Activated T-helper 1 cell treated with anti-CD3 and anti-CD28 coated beads, Interleukin-12 subunit alpha, Interleukin-12 subunit beta, Interleukin-2, Interleukin-4 antibody, amounts not matched to agents 30 ng/mL and 10 ng/mL and 1 ng/mL, durations not matched to agents 14 hours and 24 hours and 36 hours (primary cell): ENCODE data around the gene MIR17HG. TPM values are rescaled to one million over a fixed set of nuclear protein-coding genes. Genes with fewer than 3 reads are reported as not detected.
"Not testable (repeated sequence)": the region's sequence is repeated elsewhere in the genome, so short reads cannot be mapped to it uniquely, and the experiment has no call there.

Source experiments
- DNase-seq: peaks from one replicate; pipeline ENCODE4 v3.0.0; 2021; ENCODE audit warnings: low spot score
- H3K27ac Mint-ChIP-seq: one replicate; pipeline ENCODE4 v1.8.0; 2021; ENCODE audit warnings: mild to moderate bottlenecking, mixed read lengths
- H3K27me3 Mint-ChIP-seq: one replicate; pipeline ENCODE4 v1.8.0; 2022; ENCODE audit warnings: mild to moderate bottlenecking, moderate library complexity, mixed read lengths; ENCODE audit not compliant: insufficient read depth
- H3K36me3 Mint-ChIP-seq: one replicate; pipeline ENCODE4 v1.8.0; 2021; ENCODE audit warnings: low read depth, mixed read lengths
- H3K4me1 Mint-ChIP-seq: one replicate; pipeline ENCODE4 v1.8.0; 2021; ENCODE audit warnings: low read depth, mixed read lengths
- H3K4me3 Mint-ChIP-seq: one replicate; pipeline ENCODE4 v1.8.0; 2021; ENCODE audit warnings: mild to moderate bottlenecking, moderate library complexity, mixed read lengths
- H3K9me3 Mint-ChIP-seq: one replicate; pipeline ENCODE4 v1.8.0; 2021; ENCODE audit warnings: mixed read lengths
- intact Hi-C: fragments of 100-400 bp; cut with micrococcal nuclease; formaldehyde crosslinking; loops from one replicate; pipeline ENCODE4 v1.15.1; 2024
- total RNA-seq: library from RNA; stranded (reverse); gene quantifications from 2 replicates; pipeline ENCODE4 v1.2.3, GENCODE V29; 2022

Gene MIR17HG
- total RNA-seq, 1 donor from 2014 or later, result 46.5 TPM

- H3K27me3 Mint-ChIP-seq, result peaks cover 6% of the 10 kb centered on the region
- H3K4me3 Mint-ChIP-seq, result no peak overlapping the region
- DNase-seq, result no peak
- H3K9me3 Mint-ChIP-seq, result no peaks in the 10 kb centered on the region
- no peak overlapping the region for H3K27ac Mint-ChIP-seq
- peaks cover 23% of the 10 kb centered on the region for H3K4me1 Mint-ChIP-seq
- intact Hi-C loops, result no loop called here
- H3K36me3 Mint-ChIP-seq, result no peaks in the 10 kb centered on the region
These were observed 28.6 kb upstream of the MIR17HG start for GRCh38 chr13:91318886-91319285.

GRCh38 chr13:91319996-91320395 lies 27.5 kb upstream of the MIR17HG start:
- Mint-ChIP-seq H3K27ac (no peak overlapping the region), H3K36me3 (no peaks in the 10 kb centered on the region), H3K9me3 (no peaks in the 10 kb centered on the region), H3K4me3 (no peak overlapping the region), H3K4me1 (peaks cover 21% of the 10 kb centered on the region), H3K27me3 (peaks cover 6% of the 10 kb centered on the region)
- intact Hi-C loops, result no loop called here
- DNase-seq, result no peak

GRCh38 chr13:91320990-91321389 lies 26.5 kb upstream of the MIR17HG start:
- H3K27ac Mint-ChIP-seq, H3K27me3 Mint-ChIP-seq, H3K9me3 Mint-ChIP-seq, DNase-seq, H3K36me3 Mint-ChIP-seq, H3K4me3 Mint-ChIP-seq, intact Hi-C loops: not testable (repeated sequence)
- peaks cover 21% of the 10 kb centered on the region for H3K4me1 Mint-ChIP-seq

GRCh38 chr13:91323349-91323748 lies 24.1 kb upstream of the MIR17HG start:
- DNase-seq, result no peak
- H3K9me3 Mint-ChIP-seq, result no peaks in the 10 kb centered on the region

GRCh38 chr13:91326146-91326545 lies 21.3 kb upstream of the MIR17HG start:
- Mint-ChIP-seq H3K36me3 (no peaks in the 10 kb centered on the region), H3K27me3 (no peaks in the 10 kb centered on the region), H3K9me3 (no peaks in the 10 kb centered on the region), H3K4me3 (no peak overlapping the region), H3K27ac (no peak overlapping the region), H3K4me1 (peaks cover 29% of the 10 kb centered on the region)
- DNase-seq, result no peak
- intact Hi-C loops, result no loop called here

More at GRCh38 chr13:91323349-91323748, 24.1 kb upstream of the MIR17HG start:
- no peaks in the 10 kb centered on the region for H3K36me3 Mint-ChIP-seq
- no peak overlapping the region for H3K27ac Mint-ChIP-seq
- H3K4me3 Mint-ChIP-seq, result no peak overlapping the region
- peaks cover 3% of the 10 kb centered on the region for H3K27me3 Mint-ChIP-seq
- intact Hi-C loops, result no loop called here
- H3K4me1 Mint-ChIP-seq, result peaks cover 21% of the 10 kb centered on the region

- intact Hi-C loops, result no loop called here
These were observed 18.8 kb upstream of the MIR17HG start for GRCh38 chr13:91328726-91329125.

GRCh38 chr13:91329733-91330132 lies 17.8 kb upstream of the MIR17HG start:
- Mint-ChIP-seq H3K27ac (no peak overlapping the region), H3K4me3 (no peak overlapping the region), H3K36me3 (peaks cover 7% of the 10 kb centered on the region), H3K4me1 (peaks cover 19% of the 10 kb centered on the region), H3K27me3 (no peaks in the 10 kb centered on the region), H3K9me3 (peaks cover 14% of the 10 kb centered on the region)
- DNase-seq, result no peak
- intact Hi-C loops, result loop anchor here (2.0 kb wide), 1 partner anchor 17 kb away; no protein-coding TSS in a partner anchor

More at GRCh38 chr13:91328726-91329125, 18.8 kb upstream of the MIR17HG start:
- no peak for DNase-seq
- no peak overlapping the region for H3K4me3 Mint-ChIP-seq
- peaks cover 7% of the 10 kb centered on the region for H3K9me3 Mint-ChIP-seq
- peaks cover 20% of the 10 kb centered on the region for H3K4me1 Mint-ChIP-seq
- no peaks in the 10 kb centered on the region for H3K27me3 Mint-ChIP-seq
- H3K27ac Mint-ChIP-seq, result no peak overlapping the region
- peaks cover 4% of the 10 kb centered on the region for H3K36me3 Mint-ChIP-seq

GRCh38 chr13:91331047-91331915 lies 16.2 kb upstream of the MIR17HG start:
- Mint-ChIP-seq H3K4me1 (peaks cover 19% of the 10 kb centered on the region), H3K9me3 (peaks cover 14% of the 10 kb centered on the region), H3K36me3 (peaks cover 7% of the 10 kb centered on the region), H3K27me3 (no peaks in the 10 kb centered on the region), H3K4me3 (peak overlapping the region; percentile 26), H3K27ac (no peak overlapping the region)
- no peak for DNase-seq
- intact Hi-C loops, result loop anchor here (1.0 to 2.0 kb wide), 2 partner anchors 15 to 18 kb away; no protein-coding TSS in a partner anchor

GRCh38 chr13:91346062-91346461 lies 1.4 kb upstream of the MIR17HG start:
- H3K27ac Mint-ChIP-seq, result peak overlapping the region; percentile 91
- H3K36me3 Mint-ChIP-seq, result peaks cover 21% of the 10 kb centered on the region
- peaks cover 45% of the 10 kb centered on the region for H3K4me1 Mint-ChIP-seq
- no peaks in the 10 kb centered on the region for H3K9me3 Mint-ChIP-seq
- H3K27me3 Mint-ChIP-seq, result no peaks in the 10 kb centered on the region
- H3K4me3 Mint-ChIP-seq, result peak overlapping the region; percentile 88
- intact Hi-C loops, result loop anchor here (1.0 kb wide), 1 partner anchor 15 kb away; no protein-coding TSS in a partner anchor
- DNase-seq, result no peak

GRCh38 chr13:91346850-91347201 lies 661 bp upstream of the MIR17HG start:
- H3K4me1 Mint-ChIP-seq, result peaks cover 47% of the 10 kb centered on the region

GRCh38 chr13:91347996-91348905 lies 764 bp downstream of the MIR17HG start:
- H3K27ac Mint-ChIP-seq, result no peak overlapping the region
- H3K27me3 Mint-ChIP-seq, result no peaks in the 10 kb centered on the region
- H3K4me3 Mint-ChIP-seq, result peak overlapping the region; percentile 19
- H3K4me1 Mint-ChIP-seq, result peaks cover 52% of the 10 kb centered on the region
- H3K9me3 Mint-ChIP-seq, result no peaks in the 10 kb centered on the region
- peak; percentile 50 for DNase-seq
- peaks cover 37% of the 10 kb centered on the region for H3K36me3 Mint-ChIP-seq
- intact Hi-C loops, result loop anchor here (1.0 kb wide), 1 partner anchor 50 kb away; the partner anchor contains the start of gene GPC5

More at GRCh38 chr13:91346850-91347201, 661 bp upstream of the MIR17HG start:
- H3K27ac Mint-ChIP-seq, result peak overlapping the region; percentile 91
- H3K27me3 Mint-ChIP-seq, result no peaks in the 10 kb centered on the region
- intact Hi-C loops, result loop anchor here (1.0 kb wide), 2 partner anchors 16 to 51 kb away; partner anchors contain the start of gene GPC5
- H3K36me3 Mint-ChIP-seq, result peaks cover 29% of the 10 kb centered on the region
- peak overlapping the region; percentile 88 for H3K4me3 Mint-ChIP-seq
- peak; percentile 50 for DNase-seq
- H3K9me3 Mint-ChIP-seq, result no peaks in the 10 kb centered on the region

GRCh38 chr13:91348906-91349435 lies 1.5 kb downstream of the MIR17HG start:
- Mint-ChIP-seq H3K9me3 (no peaks in the 10 kb centered on the region), H3K27ac (peak overlapping the region; percentile 98), H3K27me3 (no peaks in the 10 kb centered on the region), H3K4me3 (peak overlapping the region; percentile 99), H3K4me1 (peaks cover 53% of the 10 kb centered on the region), H3K36me3 (peaks cover 43% of the 10 kb centered on the region)
- peak; percentile 91 for DNase-seq
- intact Hi-C loops, result loop anchor here (1.0 kb wide), 2 partner anchors 8 to 36 kb away; no protein-coding TSS in a partner anchor
